HepG2 (cell line): Measurements from ENCODE around the gene ZNF584. TPM values are rescaled to one million over a fixed set of nuclear protein-coding genes. Genes with fewer than 3 reads are reported as not detected.
A peak's percentile ranks its signal among the peaks of the same experiment; 100 is the strongest.

Experiments used
- CBX5 ChIP-seq: sonication (generic); formaldehyde crosslinking; IDR thresholded peaks from 2 replicates; pipeline ENCODE4 v1.4.0; 2020; ENCODE audit warnings: missing genetic modification reagents, borderline replicate concordance
- FOSL2 ChIP-seq: sonication (generic); formaldehyde crosslinking; IDR thresholded peaks from 2 replicates; pipeline ENCODE4 v1.4.0; 2020; ENCODE audit warnings: missing genetic modification reagents
- FOXC1 ChIP-seq: sonication (generic); formaldehyde crosslinking; IDR thresholded peaks from 2 replicates; pipeline ENCODE4 v1.8.0; 2022; ENCODE audit warnings: mild to moderate bottlenecking, missing genetic modification reagents, borderline replicate concordance
- HIVEP1 ChIP-seq: sonication (generic); formaldehyde crosslinking; IDR thresholded peaks from 2 replicates; pipeline ENCODE4 v1.4.0; 2020; ENCODE audit warnings: mild to moderate bottlenecking, missing genetic modification reagents
- HNRNPL ChIP-seq: fragments of 200-400 bp; formaldehyde crosslinking; IDR thresholded peaks from 2 replicates; pipeline ENCODE4 v1.6.1; 2017; ENCODE audit warnings: mild to moderate bottlenecking, low read depth, low read length
- SETDB1 ChIP-seq: sonication (generic); formaldehyde crosslinking; IDR thresholded peaks from 2 replicates; pipeline ENCODE4 v1.5.1; 2020; ENCODE audit warnings: missing genetic modification reagents, mild to moderate bottlenecking, borderline replicate concordance
- ZC3H4 ChIP-seq: sonication (generic); formaldehyde crosslinking; IDR thresholded peaks from 2 replicates; pipeline ENCODE4 v1.4.0; 2020; ENCODE audit warnings: missing genetic modification reagents, borderline replicate concordance
- ZKSCAN5 ChIP-seq: sonication (generic); formaldehyde crosslinking; IDR thresholded peaks from 2 replicates; pipeline ENCODE4 v1.5.1; 2020; ENCODE audit warnings: mild to moderate bottlenecking, missing genetic modification reagents
- ZMYM2 ChIP-seq: sonication (generic); formaldehyde crosslinking; IDR thresholded peaks from 2 replicates; pipeline ENCODE4 v1.8.0; 2022; ENCODE audit warnings: mild to moderate bottlenecking, missing genetic modification reagents
- ZNF180 ChIP-seq: sonication (generic); formaldehyde crosslinking; IDR thresholded peaks from 2 replicates; pipeline ENCODE4 v1.4.0; 2020; ENCODE audit warnings: low read depth, missing genetic modification reagents, borderline replicate concordance
- ZNF563 ChIP-seq: sonication (generic); formaldehyde crosslinking; IDR thresholded peaks from 2 replicates; pipeline ENCODE4 v1.8.0; 2022; ENCODE audit warnings: mild to moderate bottlenecking, moderate library complexity, missing genetic modification reagents
- ZNF772 ChIP-seq: sonication (generic); formaldehyde crosslinking; IDR thresholded peaks from 2 replicates; pipeline ENCODE4 v1.5.0; 2020; ENCODE audit warnings: mild to moderate bottlenecking, missing genetic modification reagents
- ZSCAN31 ChIP-seq: sonication (generic); formaldehyde crosslinking; IDR thresholded peaks from 2 replicates; pipeline ENCODE4 v1.5.0; 2020; ENCODE audit warnings: low read depth, mild to moderate bottlenecking, missing genetic modification reagents
- polyA plus RNA-seq, 8 experiments: library from polyadenylated mRNA; depleted of rRNA in 3 of 8; stranded (reverse) in 7 of 8; unstranded in 1 of 8; fragments of >200 nt; fragmentation: Illumina TruSeq in 4 of 8; extraction: Trizol in 4 of 8; gene quantifications; 2 replicates each; pipeline versions ENCODE4 v1.2.1 to v1.2.3, GENCODE V29; 2011 to 2016; ENCODE audit warnings: low read depth in 4 of 8, missing spikeins in 1 of 8, mixed read lengths in 1 of 8; ENCODE audit not compliant: insufficient read depth in 1 of 8
- total RNA-seq, 5 experiments: library from RNA; depleted of rRNA; stranded (reverse); fragments of >200 nt; fragmentation: Illumina TruSeq; extraction: Trizol; gene quantifications; 2 replicates each; pipeline ENCODE4 v1.2.3, GENCODE V29; 2016; ENCODE audit warnings: low read depth in 1 of 5
- TF ChIP-seq, protein P1 (sequence below): sonication (generic); formaldehyde crosslinking; IDR thresholded peaks from 2 replicates; pipeline ENCODE4 v1.4.0; 2020; ENCODE audit warnings: missing genetic modification reagents
- TF ChIP-seq, protein P2 (sequence below): sonication (generic); formaldehyde crosslinking; IDR thresholded peaks from 2 replicates; pipeline ENCODE4 v1.4.0; 2020; ENCODE audit warnings: missing genetic modification reagents
- TF ChIP-seq, protein P3 (sequence below): fragments of 450-650 bp; IDR thresholded peaks from 2 replicates; pipeline ENCODE4 v1.6.1; 2017
- TF ChIP-seq, protein P4 (sequence below): sonication (generic); formaldehyde crosslinking; IDR thresholded peaks from 2 replicates; pipeline ENCODE4 v1.4.0; 2020; ENCODE audit warnings: mild to moderate bottlenecking, missing genetic modification reagents

Gene ZNF584
- total and polyA plus RNA-seq, 2 of the 13 experiments (the other 11 are each of a cell fraction or from before 2014, with no cell fraction given) = 2.4 to 7.0 TPM

DNA sequence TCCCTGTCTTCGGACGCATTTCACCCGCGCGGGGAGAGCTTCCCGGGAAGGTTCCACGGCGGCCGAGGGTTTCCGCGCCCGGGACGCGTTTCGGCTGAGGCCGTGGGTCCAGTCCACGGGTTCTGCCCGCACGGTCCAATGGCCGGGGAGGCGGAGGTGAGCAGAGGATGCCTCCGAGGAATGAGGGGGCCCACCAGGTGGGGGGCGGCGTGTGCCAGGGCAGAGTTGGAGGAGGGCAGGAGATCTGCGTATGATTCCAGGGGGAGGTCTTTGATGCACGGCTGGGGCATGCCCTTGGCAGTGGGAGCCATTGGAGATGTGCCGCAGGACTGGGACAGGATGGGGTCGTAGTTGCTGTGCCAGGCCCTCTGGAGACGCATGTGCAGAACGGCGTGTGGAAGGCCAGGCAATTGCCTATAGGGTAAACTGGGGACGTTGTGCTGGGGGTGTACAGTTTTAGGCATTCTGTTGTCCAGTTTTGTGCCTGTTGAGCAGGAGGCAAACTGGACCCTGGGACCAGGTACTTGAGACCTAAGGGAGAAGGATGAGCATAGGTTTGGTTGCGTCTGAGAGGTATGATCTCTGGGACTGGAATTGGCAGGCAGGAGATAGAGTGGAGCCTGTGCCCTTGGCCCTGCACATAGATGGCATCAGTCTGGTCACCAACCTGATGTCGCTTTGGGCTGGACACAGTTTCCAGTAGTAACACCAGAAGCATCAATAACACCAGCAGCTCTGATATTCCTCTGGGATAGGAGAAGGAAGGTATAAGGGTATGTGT lies 751 bp downstream of the ZNF584 start (continued):
- TF ChIP-seq ZMYM2 (CRISPR knock-in tag) = 0 out of 2 replicates have a peak, but pooled peaks have one; percentile 11
- TF ChIP-seq, protein P1, sequence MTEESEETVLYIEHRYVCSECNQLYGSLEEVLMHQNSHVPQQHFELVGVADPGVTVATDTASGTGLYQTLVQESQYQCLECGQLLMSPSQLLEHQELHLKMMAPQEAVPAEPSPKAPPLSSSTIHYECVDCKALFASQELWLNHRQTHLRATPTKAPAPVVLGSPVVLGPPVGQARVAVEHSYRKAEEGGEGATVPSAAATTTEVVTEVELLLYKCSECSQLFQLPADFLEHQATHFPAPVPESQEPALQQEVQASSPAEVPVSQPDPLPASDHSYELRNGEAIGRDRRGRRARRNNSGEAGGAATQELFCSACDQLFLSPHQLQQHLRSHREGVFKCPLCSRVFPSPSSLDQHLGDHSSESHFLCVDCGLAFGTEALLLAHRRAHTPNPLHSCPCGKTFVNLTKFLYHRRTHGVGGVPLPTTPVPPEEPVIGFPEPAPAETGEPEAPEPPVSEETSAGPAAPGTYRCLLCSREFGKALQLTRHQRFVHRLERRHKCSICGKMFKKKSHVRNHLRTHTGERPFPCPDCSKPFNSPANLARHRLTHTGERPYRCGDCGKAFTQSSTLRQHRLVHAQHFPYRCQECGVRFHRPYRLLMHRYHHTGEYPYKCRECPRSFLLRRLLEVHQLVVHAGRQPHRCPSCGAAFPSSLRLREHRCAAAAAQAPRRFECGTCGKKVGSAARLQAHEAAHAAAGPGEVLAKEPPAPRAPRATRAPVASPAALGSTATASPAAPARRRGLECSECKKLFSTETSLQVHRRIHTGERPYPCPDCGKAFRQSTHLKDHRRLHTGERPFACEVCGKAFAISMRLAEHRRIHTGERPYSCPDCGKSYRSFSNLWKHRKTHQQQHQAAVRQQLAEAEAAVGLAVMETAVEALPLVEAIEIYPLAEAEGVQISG (CRISPR knock-in tag) = 0 out of 2 replicates have a peak, but pooled peaks have one; percentile 3
- TF ChIP-seq FOSL2 (CRISPR knock-in tag) = no peak; the same call in 1 of the 2 replicates
- peak; percentile 24; the same call in 1 of the 2 replicates for TF ChIP-seq CBX5 (CRISPR knock-in tag)
- TF ChIP-seq HIVEP1 (CRISPR knock-in tag) = peak; percentile 58; the same call in 1 of the 2 replicates
- no peak for TF ChIP-seq ZNF180 (CRISPR knock-in tag)
- peak; percentile 47; the same call in 1 of the 2 replicates for TF ChIP-seq ZSCAN31 (CRISPR knock-in tag)
- TF ChIP-seq ZKSCAN5 (CRISPR knock-in tag) = no peak
- TF ChIP-seq HNRNPL = 0 out of 2 replicates have a peak, but pooled peaks have one; percentile 50
- TF ChIP-seq SETDB1 = no peak
- TF ChIP-seq FOXC1 (CRISPR knock-in tag) = 0 out of 2 replicates have a peak, but pooled peaks have one; percentile 23
- TF ChIP-seq, protein P2, sequence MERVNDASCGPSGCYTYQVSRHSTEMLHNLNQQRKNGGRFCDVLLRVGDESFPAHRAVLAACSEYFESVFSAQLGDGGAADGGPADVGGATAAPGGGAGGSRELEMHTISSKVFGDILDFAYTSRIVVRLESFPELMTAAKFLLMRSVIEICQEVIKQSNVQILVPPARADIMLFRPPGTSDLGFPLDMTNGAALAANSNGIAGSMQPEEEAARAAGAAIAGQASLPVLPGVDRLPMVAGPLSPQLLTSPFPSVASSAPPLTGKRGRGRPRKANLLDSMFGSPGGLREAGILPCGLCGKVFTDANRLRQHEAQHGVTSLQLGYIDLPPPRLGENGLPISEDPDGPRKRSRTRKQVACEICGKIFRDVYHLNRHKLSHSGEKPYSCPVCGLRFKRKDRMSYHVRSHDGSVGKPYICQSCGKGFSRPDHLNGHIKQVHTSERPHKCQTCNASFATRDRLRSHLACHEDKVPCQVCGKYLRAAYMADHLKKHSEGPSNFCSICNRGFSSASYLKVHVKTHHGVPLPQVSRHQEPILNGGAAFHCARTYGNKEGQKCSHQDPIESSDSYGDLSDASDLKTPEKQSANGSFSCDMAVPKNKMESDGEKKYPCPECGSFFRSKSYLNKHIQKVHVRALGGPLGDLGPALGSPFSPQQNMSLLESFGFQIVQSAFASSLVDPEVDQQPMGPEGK (CRISPR knock-in tag) = peak; percentile 21; the same call in 1 of the 2 replicates
- TF ChIP-seq, protein P3, sequence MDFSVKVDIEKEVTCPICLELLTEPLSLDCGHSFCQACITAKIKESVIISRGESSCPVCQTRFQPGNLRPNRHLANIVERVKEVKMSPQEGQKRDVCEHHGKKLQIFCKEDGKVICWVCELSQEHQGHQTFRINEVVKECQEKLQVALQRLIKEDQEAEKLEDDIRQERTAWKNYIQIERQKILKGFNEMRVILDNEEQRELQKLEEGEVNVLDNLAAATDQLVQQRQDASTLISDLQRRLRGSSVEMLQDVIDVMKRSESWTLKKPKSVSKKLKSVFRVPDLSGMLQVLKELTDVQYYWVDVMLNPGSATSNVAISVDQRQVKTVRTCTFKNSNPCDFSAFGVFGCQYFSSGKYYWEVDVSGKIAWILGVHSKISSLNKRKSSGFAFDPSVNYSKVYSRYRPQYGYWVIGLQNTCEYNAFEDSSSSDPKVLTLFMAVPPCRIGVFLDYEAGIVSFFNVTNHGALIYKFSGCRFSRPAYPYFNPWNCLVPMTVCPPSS = no peak
- no peak for TF ChIP-seq ZC3H4 (CRISPR knock-in tag)
- peak; percentile 55; the same call in 1 of the 2 replicates for TF ChIP-seq ZNF563
- TF ChIP-seq ZNF772 (CRISPR knock-in tag) = 0 out of 2 replicates have a peak, but pooled peaks have one; percentile 23
- TF ChIP-seq, protein P4, sequence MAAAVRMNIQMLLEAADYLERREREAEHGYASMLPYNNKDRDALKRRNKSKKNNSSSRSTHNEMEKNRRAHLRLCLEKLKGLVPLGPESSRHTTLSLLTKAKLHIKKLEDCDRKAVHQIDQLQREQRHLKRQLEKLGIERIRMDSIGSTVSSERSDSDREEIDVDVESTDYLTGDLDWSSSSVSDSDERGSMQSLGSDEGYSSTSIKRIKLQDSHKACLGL (CRISPR knock-in tag) = peak; percentile 15
